OCI-LY1 (cell line): ENCODE measurements around the gene RPL27A.

Experiments used
- H2AFZ ChIP-seq: fragments of 200-600 bp; sonication (generic), shearing (Covaris generic); 2 replicates; pipeline ENCODE4 v1.6.0; 2014; ENCODE audit warnings: antibody characterized with exemption, mild to moderate bottlenecking, low read length
- H3F3A ChIP-seq: fragments of 200-600 bp; sonication (generic), shearing (Covaris generic); 2 replicates; pipeline ENCODE4 v1.6.0; 2014; ENCODE audit warnings: mild to moderate bottlenecking, antibody characterized with exemption, low read length, moderate library complexity; ENCODE audit not compliant: insufficient read depth
- H3K27ac ChIP-seq: fragments of 200-600 bp; sonication (generic); 2 replicates; pipeline ENCODE4 v1.5.1; 2014; ENCODE audit warnings: low read length, mixed run types, mild to moderate bottlenecking, low read depth; ENCODE audit not compliant: poor library complexity, severe bottlenecking
- H3K27me3 ChIP-seq: fragments of 200-600 bp; sonication (generic); 2 replicates; pipeline ENCODE4 v1.6.0; 2014; ENCODE audit warnings: antibody characterized with exemption, mild to moderate bottlenecking, low read length, moderate library complexity; ENCODE audit not compliant: insufficient read depth
- H3K36me3 ChIP-seq: fragments of 200-600 bp; sonication (generic); 2 replicates; pipeline ENCODE4 v1.6.1; 2014; ENCODE audit warnings: mild to moderate bottlenecking, antibody characterized with exemption, low read length, moderate library complexity, mixed read lengths; ENCODE audit not compliant: insufficient read depth
- H3K4me1 ChIP-seq: fragments of 200-600 bp; sonication (generic); 2 replicates; pipeline ENCODE4 v1.5.1; 2014; ENCODE audit warnings: mild to moderate bottlenecking, low read length, moderate library complexity; ENCODE audit not compliant: insufficient read depth, severe bottlenecking
- H3K4me2 ChIP-seq: fragments of 200-600 bp; sonication (generic), shearing (Covaris generic); 2 replicates; pipeline ENCODE4 v1.6.1; 2014; ENCODE audit warnings: low read length
- H3K4me3 ChIP-seq: fragments of 200-600 bp; sonication (generic); 2 replicates; pipeline ENCODE4 v1.5.1; 2014; ENCODE audit warnings: low read length, low read depth, mild to moderate bottlenecking, mixed read lengths; ENCODE audit not compliant: poor library complexity, severe bottlenecking
- H3K79me2 ChIP-seq: fragments of 200-600 bp; shearing (Covaris generic); 2 replicates; pipeline ENCODE4 v1.6.1; 2016; ENCODE audit warnings: mixed run types, low read length, mixed read lengths; ENCODE audit not compliant: insufficient read depth
- H3K9ac ChIP-seq: fragments of 200-600 bp; sonication (generic), shearing (Covaris generic); 2 replicates; pipeline ENCODE4 v1.6.1; 2014; ENCODE audit warnings: mild to moderate bottlenecking, low read length, mixed read lengths
- H3K9me2 ChIP-seq: fragments of 200-600 bp; sonication (generic), shearing (Covaris generic); 2 replicates; pipeline ENCODE4 v1.6.1; 2014; ENCODE audit warnings: low read depth, mild to moderate bottlenecking, low read length, mixed read lengths
- H3K9me3 ChIP-seq: fragments of 200-600 bp; shearing (Covaris generic); 2 replicates; pipeline ENCODE4 v1.6.1; 2014; ENCODE audit warnings: low read length, mixed read lengths
- H4K20me1 ChIP-seq: fragments of 200-600 bp; sonication (generic), shearing (Covaris generic); 2 replicates; pipeline ENCODE4 v1.6.0; 2016; ENCODE audit warnings: mild to moderate bottlenecking, low read length; ENCODE audit not compliant: insufficient read depth
- EZH2 ChIP-seq: fragments of 200-600 bp; sonication (generic), shearing (Covaris generic); IDR thresholded peaks from 2 replicates; pipeline ENCODE4 v1.8.0; 2017; ENCODE audit warnings: borderline replicate concordance, mixed run types, mild to moderate bottlenecking, antibody characterized with exemption, low read length, moderate library complexity, mixed read lengths
- TF ChIP-seq, protein P1 (sequence below): fragments of 200-600 bp; sonication (generic), shearing (Covaris generic); IDR thresholded peaks from 2 replicates; pipeline ENCODE4 v1.5.1; 2017; ENCODE audit warnings: mild to moderate bottlenecking, antibody characterized with exemption, low read length, moderate library complexity, mixed read lengths

RPL27A gene

DNA sequence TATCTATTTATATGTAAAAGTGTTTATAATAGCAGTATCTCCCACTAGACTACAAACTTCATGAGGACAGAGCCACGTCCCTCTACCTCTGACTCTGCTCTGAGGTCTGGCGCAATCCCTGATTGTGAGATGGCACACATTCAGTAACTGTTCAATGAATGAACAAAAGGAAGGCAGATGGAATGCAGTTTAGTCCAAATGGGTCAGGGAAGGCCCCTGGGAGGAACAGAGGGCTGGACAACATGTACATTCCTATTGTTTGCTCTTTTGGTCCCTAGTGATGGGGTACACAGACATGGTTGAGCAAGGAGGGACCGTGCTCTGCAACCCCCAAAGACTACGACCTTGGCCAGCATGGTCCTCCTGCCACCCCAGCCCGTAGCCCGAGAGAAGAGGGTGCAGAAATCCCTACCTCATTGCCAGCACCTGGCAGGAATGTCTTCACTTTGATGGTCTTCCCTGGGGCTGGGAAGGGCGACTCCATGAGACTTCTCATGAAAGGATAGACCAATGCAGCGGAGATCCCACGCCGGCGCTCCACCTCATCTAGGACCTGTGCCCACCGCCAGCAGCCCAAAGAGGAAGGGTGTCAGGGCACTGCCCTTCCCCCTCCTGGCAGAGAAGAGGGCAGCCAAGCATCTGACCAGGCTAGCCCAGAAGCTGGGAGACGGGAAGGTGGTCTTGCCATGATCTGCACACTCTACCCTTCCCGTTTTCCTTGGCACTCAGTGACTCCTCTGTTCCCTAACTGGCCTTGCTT is 24.3 kb downstream of the RPL27A start:
- Histone ChIP-seq H2AFZ (no peak overlapping the region), H3K27ac (no peak overlapping the region), H3K4me2 (no peak overlapping the region), H4K20me1 (no peaks in the 10 kb centered on the region), H3K79me2 (no peaks in the 10 kb centered on the region), H3K4me3 (no peak overlapping the region), H3K27me3 (no peaks in the 10 kb centered on the region; the same call in 1 of the 2 replicates), H3F3A (no peaks in the 10 kb centered on the region), H3K9ac (no peak overlapping the region), H3K9me2 (no peaks in the 10 kb centered on the region), H3K36me3 (no peaks in the 10 kb centered on the region), H3K9me3 (no peaks in the 10 kb centered on the region), H3K4me1 (no peaks in the 10 kb centered on the region)
- TF ChIP-seq EZH2: no peak
- TF ChIP-seq, protein P1, sequence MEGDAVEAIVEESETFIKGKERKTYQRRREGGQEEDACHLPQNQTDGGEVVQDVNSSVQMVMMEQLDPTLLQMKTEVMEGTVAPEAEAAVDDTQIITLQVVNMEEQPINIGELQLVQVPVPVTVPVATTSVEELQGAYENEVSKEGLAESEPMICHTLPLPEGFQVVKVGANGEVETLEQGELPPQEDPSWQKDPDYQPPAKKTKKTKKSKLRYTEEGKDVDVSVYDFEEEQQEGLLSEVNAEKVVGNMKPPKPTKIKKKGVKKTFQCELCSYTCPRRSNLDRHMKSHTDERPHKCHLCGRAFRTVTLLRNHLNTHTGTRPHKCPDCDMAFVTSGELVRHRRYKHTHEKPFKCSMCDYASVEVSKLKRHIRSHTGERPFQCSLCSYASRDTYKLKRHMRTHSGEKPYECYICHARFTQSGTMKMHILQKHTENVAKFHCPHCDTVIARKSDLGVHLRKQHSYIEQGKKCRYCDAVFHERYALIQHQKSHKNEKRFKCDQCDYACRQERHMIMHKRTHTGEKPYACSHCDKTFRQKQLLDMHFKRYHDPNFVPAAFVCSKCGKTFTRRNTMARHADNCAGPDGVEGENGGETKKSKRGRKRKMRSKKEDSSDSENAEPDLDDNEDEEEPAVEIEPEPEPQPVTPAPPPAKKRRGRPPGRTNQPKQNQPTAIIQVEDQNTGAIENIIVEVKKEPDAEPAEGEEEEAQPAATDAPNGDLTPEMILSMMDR: no peak

DNA sequence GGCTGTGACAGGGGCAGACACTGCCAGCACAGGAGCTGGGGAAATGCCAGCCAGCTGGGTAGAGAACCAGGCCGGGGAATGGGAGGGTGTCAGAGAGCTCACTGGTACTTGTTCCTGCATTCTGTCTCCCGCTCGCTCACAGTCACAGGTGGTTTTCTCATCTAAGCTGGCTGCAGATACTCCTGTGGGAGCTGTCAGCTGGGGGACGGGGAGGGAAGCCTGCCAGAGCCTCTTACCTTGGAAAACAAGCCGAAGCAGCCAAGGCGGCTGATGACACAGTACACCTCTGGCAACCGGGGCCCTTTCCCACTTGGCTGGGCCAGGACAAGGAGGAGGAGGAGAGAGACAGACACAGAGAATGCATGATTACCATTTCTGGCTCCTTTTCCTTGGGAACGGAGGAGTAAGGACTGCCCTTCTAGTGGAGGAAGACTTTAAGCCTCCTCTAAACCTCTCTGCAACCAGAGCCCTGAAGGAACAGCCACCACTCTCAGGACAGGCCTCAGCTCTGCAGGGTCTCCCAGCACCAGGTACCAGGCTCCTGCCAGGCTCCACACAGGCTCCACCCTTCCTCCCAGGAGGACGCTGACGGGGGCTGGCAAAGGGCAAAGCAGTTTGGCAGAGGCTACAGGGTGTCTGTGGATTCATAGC is 25.1 kb downstream of the RPL27A start:
- H3K4me3 ChIP-seq: no peak overlapping the region
- no peak for TF ChIP-seq EZH2
- TF ChIP-seq, protein P1: no peak
- H3K27me3 ChIP-seq: no peaks in the 10 kb centered on the region; the same call in 1 of the 2 replicates
- H4K20me1 ChIP-seq: no peaks in the 10 kb centered on the region
- no peaks in the 10 kb centered on the region for H3K9me3 ChIP-seq
- H3K27ac ChIP-seq: no peak overlapping the region
- H3K4me1 ChIP-seq: no peaks in the 10 kb centered on the region
- no peak overlapping the region for H2AFZ ChIP-seq
- no peak overlapping the region for H3K4me2 ChIP-seq
- H3K9me2 ChIP-seq: no peaks in the 10 kb centered on the region
- no peaks in the 10 kb centered on the region for H3F3A ChIP-seq
- no peaks in the 10 kb centered on the region for H3K36me3 ChIP-seq
- H3K79me2 ChIP-seq: no peaks in the 10 kb centered on the region
- H3K9ac ChIP-seq: no peak overlapping the region

DNA sequence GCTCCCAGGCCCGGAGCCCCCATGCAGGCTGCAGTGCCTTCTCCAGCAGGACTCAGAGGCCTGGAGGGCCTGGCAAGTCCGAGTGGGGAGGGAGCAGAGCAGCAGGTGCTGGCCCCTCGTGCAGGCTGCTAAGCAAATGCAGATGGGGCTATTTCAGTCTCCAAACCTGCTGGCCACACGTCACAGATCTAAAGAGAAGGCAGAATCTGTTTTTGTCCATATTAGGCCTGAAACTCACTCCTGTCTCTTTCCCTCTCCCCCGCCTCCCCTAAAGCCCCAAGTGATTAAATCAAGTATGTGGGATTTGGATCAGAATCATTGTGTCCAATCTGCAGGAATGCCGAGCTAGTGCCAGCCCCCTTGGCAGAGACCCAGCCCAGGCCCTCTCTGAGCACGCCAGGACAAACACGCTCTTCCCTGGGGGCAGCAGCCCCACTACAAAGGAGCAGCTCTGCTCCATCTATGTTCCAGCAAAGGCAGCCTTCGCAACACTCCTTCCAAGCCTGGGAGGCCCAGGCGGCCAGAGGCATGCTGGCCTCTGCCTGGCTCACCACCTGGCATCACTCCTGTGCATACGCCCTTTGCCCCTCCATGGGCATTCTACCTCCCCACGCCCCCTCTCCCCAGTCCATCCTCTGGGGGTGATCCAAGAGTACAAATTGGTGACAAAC is 26.5 kb downstream of the RPL27A start:
- no peak overlapping the region for H3K9ac ChIP-seq
- no peaks in the 10 kb centered on the region; the same call in 1 of the 2 replicates for H3K27me3 ChIP-seq
- H3K4me3 ChIP-seq: no peak overlapping the region
- H2AFZ ChIP-seq: no peak overlapping the region
- no peaks in the 10 kb centered on the region for H3K4me1 ChIP-seq
- no peak overlapping the region for H3K27ac ChIP-seq
- no peaks in the 10 kb centered on the region for H3K36me3 ChIP-seq
- no peaks in the 10 kb centered on the region for H3F3A ChIP-seq
- no peaks in the 10 kb centered on the region for H3K79me2 ChIP-seq
- no peaks in the 10 kb centered on the region for H4K20me1 ChIP-seq
- H3K4me2 ChIP-seq: no peak overlapping the region
- TF ChIP-seq, protein P1: no peak
- no peak for TF ChIP-seq EZH2
- no peaks in the 10 kb centered on the region for H3K9me2 ChIP-seq
- H3K9me3 ChIP-seq: no peaks in the 10 kb centered on the region
